DOHH2 (cell line): ENCODE data around the gene BCAS1.

ENCODE experiments used
- H3F3A ChIP-seq: fragments of 200-600 bp; sonication (generic), shearing (Covaris generic); 2 replicates; pipeline ENCODE4 v1.6.0; 2016; ENCODE audit warnings: antibody characterized with exemption, mild to moderate bottlenecking; ENCODE audit not compliant: control insufficient read depth, insufficient read depth
- H3K27ac ChIP-seq: fragments of 200-600 bp; sonication (generic); 2 replicates; pipeline ENCODE4 v1.5.1; 2014; ENCODE audit warnings: low read depth, mild to moderate bottlenecking, low read length, moderate library complexity
- H3K27me3 ChIP-seq: fragments of 200-600 bp; sonication (generic); 2 replicates; pipeline ENCODE4 v1.6.1; 2014; ENCODE audit warnings: mild to moderate bottlenecking, low read length, mixed read lengths; ENCODE audit not compliant: control insufficient read depth
- H3K36me3 ChIP-seq: fragments of 200-600 bp; sonication (generic); 2 replicates; pipeline ENCODE4 v1.6.1; 2014; ENCODE audit warnings: mild to moderate bottlenecking, low read length, moderate library complexity, mixed read lengths; ENCODE audit not compliant: control insufficient read depth
- H3K4me1 ChIP-seq: fragments of 200-600 bp; sonication (generic); 2 replicates; pipeline ENCODE4 v1.6.1; 2014; ENCODE audit warnings: mild to moderate bottlenecking, low read length, mixed read lengths; ENCODE audit not compliant: control insufficient read depth
- H3K4me2 ChIP-seq: fragments of 200-600 bp; sonication (generic); 2 replicates; pipeline ENCODE4 v1.6.0; 2014; ENCODE audit warnings: mild to moderate bottlenecking, low read length, moderate library complexity
- H3K4me3 ChIP-seq: fragments of 200-600 bp; sonication (generic); 2 replicates; pipeline ENCODE4 v1.5.1; 2014; ENCODE audit warnings: mild to moderate bottlenecking, low read length, mixed read lengths
- H3K79me2 ChIP-seq: fragments of 200-600 bp; sonication (generic); 2 replicates; pipeline ENCODE4 v1.6.1; 2014; ENCODE audit warnings: mild to moderate bottlenecking, low read length, mixed read lengths; ENCODE audit not compliant: control insufficient read depth
- H3K9me2 ChIP-seq: fragments of 200-600 bp; sonication (generic); replicated peaks from 2 replicates; pipeline ENCODE4 v1.6.1; 2014; ENCODE audit warnings: mild to moderate bottlenecking, low read length, mixed read lengths; ENCODE audit not compliant: control insufficient read depth
- H3K9me3 ChIP-seq: fragments of 200-600 bp; sonication (generic); 2 replicates; pipeline ENCODE4 v1.6.1; 2014; ENCODE audit warnings: antibody characterized with exemption, low read length, mixed read lengths; ENCODE audit not compliant: control insufficient read depth, insufficient read depth
- H4K20me1 ChIP-seq: fragments of 200-600 bp; sonication (generic); 2 replicates; pipeline ENCODE4 v1.6.0; 2014; ENCODE audit warnings: low read depth, mild to moderate bottlenecking, antibody characterized with exemption, low read length, moderate library complexity; ENCODE audit not compliant: control insufficient read depth, insufficient read depth
- CTCF ChIP-seq: fragments of 200-600 bp; sonication (generic); IDR thresholded peaks from one replicate; pipeline ENCODE4 v1.5.1; 2014; ENCODE audit warnings: antibody characterized with exemption, mild to moderate bottlenecking, low read depth, low read length; ENCODE audit not compliant: poor library complexity, severe bottlenecking
- EZH2phosphoT487 ChIP-seq: fragments of 200-600 bp; sonication (generic); IDR thresholded peaks from 2 replicates; pipeline ENCODE4 v1.6.1; 2017; ENCODE audit warnings: borderline replicate concordance, mild to moderate bottlenecking, antibody characterized with exemption, low read length, moderate library complexity, mixed read lengths

The BCAS1 gene

GRCh38 chr20:53971096-53971683, 99.2 kb downstream of the BCAS1 start:
- H3K27me3 ChIP-seq, result peaks cover 2% of the 10 kb centered on the region; the same call in 1 of the 2 replicates

GRCh38 chr20:53970232-53970631, 100.2 kb downstream of the BCAS1 start:
- Histone ChIP-seq H3K4me1 (no peaks in the 10 kb centered on the region), H3K36me3 (no peaks in the 10 kb centered on the region)
- TF ChIP-seq CTCF (no peak), EZH2phosphoT487 (no peak)

More at GRCh38 chr20:53971096-53971683, 99.2 kb downstream of the BCAS1 start:
- no peaks in the 10 kb centered on the region for H4K20me1 ChIP-seq
- H3K36me3 ChIP-seq, result no peaks in the 10 kb centered on the region
- H3K4me2 ChIP-seq, result no peak overlapping the region
- H3K4me1 ChIP-seq, result no peaks in the 10 kb centered on the region
- no peak overlapping the region for H3K4me3 ChIP-seq
- no peak for TF ChIP-seq CTCF
- no peak overlapping the region for H3K27ac ChIP-seq
- no peaks in the 10 kb centered on the region for H3K9me3 ChIP-seq
- no peaks in the 10 kb centered on the region for H3K9me2 ChIP-seq
- H3K79me2 ChIP-seq, result no peaks in the 10 kb centered on the region
- no peaks in the 10 kb centered on the region for H3F3A ChIP-seq

GRCh38 chr20:53967527-53967926, 102.9 kb downstream of the BCAS1 start:
- peaks cover 7% of the 10 kb centered on the region; the same call in 1 of the 2 replicates for H3K27me3 ChIP-seq
- no peaks in the 10 kb centered on the region for H3F3A ChIP-seq

More at GRCh38 chr20:53970232-53970631, 100.2 kb downstream of the BCAS1 start:
- Histone ChIP-seq H3K79me2 (no peaks in the 10 kb centered on the region), H3K4me3 (no peak overlapping the region), H3K27me3 (peaks cover 2% of the 10 kb centered on the region; the same call in 1 of the 2 replicates), H4K20me1 (no peaks in the 10 kb centered on the region), H3K9me3 (no peaks in the 10 kb centered on the region), H3K27ac (no peak overlapping the region), H3K9me2 (no peaks in the 10 kb centered on the region), H3F3A (no peaks in the 10 kb centered on the region), H3K4me2 (no peak overlapping the region)

More at GRCh38 chr20:53967527-53967926, 102.9 kb downstream of the BCAS1 start:
- Histone ChIP-seq H3K36me3 (no peaks in the 10 kb centered on the region), H3K4me2 (no peak overlapping the region), H3K4me1 (no peaks in the 10 kb centered on the region), H3K9me2 (no peaks in the 10 kb centered on the region), H3K27ac (no peak overlapping the region), H3K79me2 (no peaks in the 10 kb centered on the region), H3K9me3 (no peaks in the 10 kb centered on the region), H4K20me1 (no peaks in the 10 kb centered on the region), H3K4me3 (no peak overlapping the region)
- TF ChIP-seq EZH2phosphoT487, result no peak
- no peak for TF ChIP-seq CTCF
